NCI-H146 treated with DMSO at 0.1 percent for 48 hours (cell line): ENCODE data around the gene EIF2AK3.

Experiments used
- DNase-seq: peaks from one replicate; lab custom pipeline; 2025; ENCODE audit not compliant: unreplicated experiment; lab: John Stamatoyannopoulos, UW

Gene EIF2AK3

DNA sequence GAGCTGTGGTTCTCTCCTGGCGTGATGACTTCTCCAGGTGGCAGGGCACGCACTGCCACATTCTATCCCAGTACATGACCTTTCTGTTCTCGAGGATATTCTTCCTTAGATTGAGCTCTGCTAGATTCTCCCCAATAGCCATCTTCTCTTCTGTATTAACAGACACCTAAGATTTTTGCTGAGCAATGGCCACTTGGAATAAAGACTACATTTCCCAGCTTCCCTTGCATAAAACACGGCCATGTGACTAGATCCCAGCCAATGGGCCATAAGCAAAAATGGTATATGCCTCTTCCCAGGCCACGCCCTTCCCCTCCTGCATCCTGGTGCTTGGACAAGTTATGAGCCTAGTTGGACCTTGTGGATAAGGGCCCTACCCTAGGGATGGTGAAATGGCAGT, 82.1 kb downstream of the EIF2AK3 start:
- no peak for DNase-seq

DNA sequence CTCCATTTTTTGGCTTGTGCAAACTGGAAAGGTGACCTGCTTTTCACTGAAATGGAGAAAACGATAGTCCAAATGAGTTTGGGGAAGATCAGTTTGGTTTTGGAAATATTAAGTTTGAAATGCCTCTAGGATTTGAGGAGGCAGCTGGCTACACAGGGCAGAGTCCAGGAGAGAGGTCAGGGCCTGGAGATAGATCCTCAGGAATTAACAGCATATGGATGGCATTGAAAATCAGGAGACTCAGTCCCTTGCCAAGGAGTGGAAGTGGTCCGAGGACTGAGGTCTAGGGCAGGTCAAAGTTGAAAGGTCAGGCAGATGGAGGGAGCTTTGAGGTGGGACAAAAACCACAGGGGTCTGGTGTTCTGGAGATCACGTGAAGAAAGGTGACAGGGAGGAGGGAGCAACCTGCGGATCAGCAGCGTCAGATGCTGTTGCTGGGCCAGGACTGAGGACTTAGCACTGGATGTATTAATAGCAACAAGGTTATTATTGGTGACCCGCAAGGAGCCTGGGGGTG, 83.7 kb downstream of the EIF2AK3 start:
- DNase-seq = no peak

DNA sequence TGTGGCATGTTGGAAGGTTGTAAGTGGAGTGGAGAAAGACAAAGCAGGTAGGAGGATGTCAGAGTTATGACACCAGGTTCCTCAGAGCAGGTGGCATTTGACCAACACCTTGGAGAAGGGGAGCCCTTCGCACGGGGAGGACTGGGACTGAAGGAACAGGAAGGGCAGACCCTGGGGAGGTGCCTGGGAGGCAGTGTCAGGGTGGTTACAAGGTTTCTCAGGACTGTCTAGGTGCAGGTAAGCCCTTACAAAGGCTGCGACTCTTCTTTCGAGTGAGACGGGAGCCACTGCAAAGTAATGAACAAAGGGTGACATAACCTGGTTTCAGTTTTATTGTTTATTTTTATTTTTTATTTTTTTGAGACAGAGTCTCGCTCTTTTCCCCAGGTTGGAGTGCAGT, 84.6 kb downstream of the EIF2AK3 start:
- DNase-seq = no peak

DNA sequence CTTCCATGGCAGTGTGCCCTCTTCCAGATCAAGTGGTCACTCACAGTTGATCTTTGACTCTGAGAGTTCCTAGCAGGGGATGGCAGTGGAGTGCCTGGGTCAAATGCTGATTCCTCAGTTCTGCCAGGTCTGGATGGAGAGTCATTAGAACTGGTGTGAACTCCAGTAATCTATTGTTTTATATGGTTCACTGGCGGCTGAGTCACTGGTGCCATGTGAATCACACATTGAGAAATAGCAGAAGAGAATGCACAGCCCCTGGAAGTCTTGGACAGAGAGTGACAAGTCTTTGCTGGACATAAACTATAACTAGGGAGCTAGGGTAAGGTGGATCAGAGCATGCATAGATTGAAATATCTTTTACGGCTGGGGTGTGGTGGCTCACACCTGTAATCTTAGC, 86.9 kb downstream of the EIF2AK3 start:
- DNase-seq = no peak

DNA sequence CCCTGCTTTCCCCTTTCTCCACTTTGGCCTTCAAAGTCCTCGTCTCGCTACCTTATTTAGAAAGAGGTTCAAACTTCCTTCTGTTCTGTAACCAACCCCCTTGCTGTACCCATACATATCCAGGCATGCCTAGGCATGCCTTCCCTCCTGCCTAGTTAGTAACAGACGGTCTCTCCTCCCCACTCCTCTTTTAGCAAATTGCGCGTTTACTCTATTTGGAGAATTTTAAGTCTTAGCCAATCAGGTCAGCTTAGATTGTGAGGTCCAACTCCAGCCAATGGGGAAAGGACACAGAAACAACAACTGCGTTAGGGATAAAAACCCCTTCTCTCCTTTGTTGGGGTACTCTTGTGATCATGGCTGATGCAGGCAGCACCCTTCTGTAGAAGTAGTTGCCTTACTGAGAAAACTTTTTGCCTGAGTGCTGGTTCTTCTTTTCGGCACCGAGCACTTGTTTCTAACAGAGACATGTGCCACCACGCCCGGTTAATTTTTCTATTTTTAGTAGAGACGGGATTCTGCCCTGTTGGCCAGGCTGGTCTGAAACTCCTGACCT, 88.8 kb downstream of the EIF2AK3 start:
- DNase-seq = no peak

DNA sequence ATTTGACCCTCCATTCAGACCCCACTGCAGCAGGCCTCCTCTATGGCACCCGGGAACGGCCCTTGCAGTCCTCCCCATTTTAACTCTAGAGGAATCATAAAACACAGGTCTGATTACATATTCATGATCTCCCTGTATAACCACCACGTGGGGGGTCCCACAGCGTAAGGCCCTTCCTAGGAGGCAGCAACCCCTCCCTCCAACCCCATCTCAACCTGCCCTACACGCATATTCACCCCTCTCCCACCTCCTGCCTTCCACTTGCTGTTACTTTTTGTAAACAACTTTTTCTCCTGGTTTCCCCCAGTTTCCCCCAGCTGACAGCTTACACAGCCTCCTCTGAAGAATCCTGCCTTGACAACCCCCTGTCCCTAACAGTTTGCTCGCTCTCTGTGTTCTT, 89.6 kb downstream of the EIF2AK3 start:
- no peak for DNase-seq

DNA sequence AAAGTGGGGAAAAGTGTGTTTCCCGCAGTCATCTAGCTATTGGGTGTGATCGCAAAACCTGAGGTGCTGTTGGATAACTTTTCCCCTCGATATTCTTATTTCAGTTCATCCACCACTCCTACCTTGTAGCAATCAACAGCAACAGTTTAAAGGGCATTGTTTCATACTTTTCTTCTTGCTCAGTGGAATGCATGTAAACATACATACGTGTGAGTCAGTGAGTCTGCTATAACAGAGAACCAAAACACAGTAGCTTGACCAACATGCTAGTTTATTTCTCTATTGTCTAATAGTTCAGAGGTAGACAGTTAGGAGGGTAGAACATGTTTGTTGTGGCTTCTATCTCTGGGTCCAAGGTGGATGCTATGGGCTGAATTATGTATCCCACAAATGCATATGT, 97.2 kb downstream of the EIF2AK3 start:
- no peak for DNase-seq

DNA sequence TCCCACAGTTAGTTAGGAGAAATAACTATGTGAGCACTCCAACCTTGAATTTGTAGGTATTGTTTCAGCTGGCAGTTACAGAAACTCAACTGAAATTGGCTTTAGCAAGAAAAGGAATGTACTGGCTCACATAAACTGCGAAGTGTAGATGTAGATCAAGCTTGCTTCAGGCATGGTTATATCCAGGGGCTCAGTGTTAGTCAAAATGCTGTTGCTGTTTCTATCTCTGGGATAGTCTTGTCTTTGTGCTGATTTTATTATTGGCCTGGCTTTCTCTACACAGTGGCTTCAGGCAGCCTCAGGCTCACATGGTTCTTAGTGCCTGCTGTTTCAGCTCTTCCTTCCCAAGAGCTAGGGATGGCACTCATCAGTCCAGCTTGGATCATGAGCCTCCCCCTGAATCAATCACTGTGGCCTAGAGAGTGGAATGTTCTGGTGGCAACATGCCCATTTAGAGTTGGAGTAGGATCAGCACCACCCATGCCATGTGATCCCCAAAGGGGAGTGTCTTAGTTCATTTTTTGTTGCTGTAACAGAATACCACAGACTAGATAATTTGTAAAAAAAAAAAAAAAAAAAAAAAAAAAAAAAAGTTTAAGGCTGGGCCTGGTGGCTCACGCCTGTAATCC, 105.7 kb downstream of the EIF2AK3 start:
- no peak for DNase-seq

DNA sequence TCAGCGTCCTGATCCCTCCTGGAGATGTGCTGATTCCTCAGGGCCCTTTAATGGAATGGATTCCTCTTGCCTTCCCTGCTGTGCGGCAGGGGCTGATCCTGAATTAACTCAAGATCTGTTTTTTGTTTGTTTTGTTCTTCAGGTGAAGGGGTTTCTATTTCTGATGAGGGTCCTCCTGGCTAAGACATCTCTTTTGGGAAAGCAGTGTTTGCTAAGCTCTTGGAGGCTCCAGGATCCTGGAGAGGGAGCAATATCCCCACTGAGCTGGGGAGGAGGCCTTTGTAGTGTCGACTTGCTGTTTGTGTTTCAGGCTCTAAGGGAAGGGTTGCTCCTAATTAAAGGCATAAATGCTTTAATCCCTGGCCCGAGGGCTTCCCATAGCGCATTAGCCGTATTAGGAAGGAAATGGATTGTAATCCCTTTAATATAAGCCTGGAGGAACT, 109.5 kb downstream of the EIF2AK3 start:
- DNase-seq = peak; percentile 7
